HG03095 (cell line): ENCODE results near the gene HNRNPAB.

ENCODE experiments used
- ATAC-seq: cut with Tn5 transposase; IDR thresholded peaks from one replicate; pipeline ENCODE4 v1.9.1; 2021; ENCODE audit warnings: moderate library complexity; ENCODE audit not compliant: unreplicated experiment

The HNRNPAB gene

GRCh38 chr5:178211095-178212048 lies 7.0 kb downstream of the HNRNPAB start:
- ATAC-seq = no peak

- no peak for ATAC-seq
These were observed 8.1 kb downstream of the HNRNPAB start for GRCh38 chr5:178212241-178213002.

- ATAC-seq = no peak
These were observed 8.7 kb downstream of the HNRNPAB start for GRCh38 chr5:178213003-178213461.

GRCh38 chr5:178213748-178214151 lies 9.4 kb downstream of the HNRNPAB start:
- ATAC-seq = no peak

GRCh38 chr5:178214160-178214803 lies 9.9 kb downstream of the HNRNPAB start:
- ATAC-seq = no peak

- no peak for ATAC-seq
These were observed 11.1 kb downstream of the HNRNPAB start for GRCh38 chr5:178215280-178216002.

GRCh38 chr5:178216088-178216534 lies 11.8 kb downstream of the HNRNPAB start:
- ATAC-seq = no peak

GRCh38 chr5:178216779-178217178 lies 12.4 kb downstream of the HNRNPAB start:
- ATAC-seq = no peak

- ATAC-seq = no peak
These were observed 14.0 kb downstream of the HNRNPAB start for GRCh38 chr5:178218237-178218776.

GRCh38 chr5:178218827-178219226 lies 14.5 kb downstream of the HNRNPAB start:
- no peak for ATAC-seq

- ATAC-seq = no peak
These were observed 16.9 kb downstream of the HNRNPAB start for GRCh38 chr5:178221282-178221681.

- ATAC-seq = no peak
These were observed 17.5 kb downstream of the HNRNPAB start for GRCh38 chr5:178221853-178222252.

GRCh38 chr5:178222292-178222691 lies 18.0 kb downstream of the HNRNPAB start:
- no peak for ATAC-seq

GRCh38 chr5:178223196-178223773 lies 19.0 kb downstream of the HNRNPAB start:
- no peak for ATAC-seq

- no peak for ATAC-seq
These were observed 19.5 kb downstream of the HNRNPAB start for GRCh38 chr5:178223828-178224335.

GRCh38 chr5:178224403-178224802 lies 20.1 kb downstream of the HNRNPAB start:
- no peak for ATAC-seq

GRCh38 chr5:178225174-178225573 lies 20.8 kb downstream of the HNRNPAB start:
- ATAC-seq = no peak

- ATAC-seq = no peak
These were observed 22.9 kb downstream of the HNRNPAB start for GRCh38 chr5:178227138-178227659.

- no peak for ATAC-seq
These were observed 23.6 kb downstream of the HNRNPAB start for GRCh38 chr5:178227929-178228328.
